ENCODE measurements around the gene CRY2.

DNA sequence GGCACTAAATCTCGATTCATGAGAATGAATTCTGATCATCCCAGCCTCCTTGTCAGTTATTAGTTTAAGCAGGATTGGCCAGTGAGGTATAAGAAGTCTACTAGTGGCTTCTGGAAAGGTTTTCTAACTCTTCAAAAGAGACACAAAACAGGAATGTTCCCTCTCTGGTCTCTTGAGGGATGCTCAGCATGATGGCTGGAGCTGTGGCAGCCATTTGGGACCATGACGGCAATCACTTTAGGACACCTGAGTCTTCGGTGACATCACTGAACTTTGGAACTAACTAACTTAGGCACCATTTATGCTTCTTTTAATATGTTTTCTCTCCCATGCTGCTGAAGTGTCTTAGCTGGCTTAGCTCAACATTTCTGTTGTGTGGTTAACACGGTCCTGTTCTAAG, 20.2 kb upstream of the CRY2 start:
- TF ChIP-seq, protein P1, sequence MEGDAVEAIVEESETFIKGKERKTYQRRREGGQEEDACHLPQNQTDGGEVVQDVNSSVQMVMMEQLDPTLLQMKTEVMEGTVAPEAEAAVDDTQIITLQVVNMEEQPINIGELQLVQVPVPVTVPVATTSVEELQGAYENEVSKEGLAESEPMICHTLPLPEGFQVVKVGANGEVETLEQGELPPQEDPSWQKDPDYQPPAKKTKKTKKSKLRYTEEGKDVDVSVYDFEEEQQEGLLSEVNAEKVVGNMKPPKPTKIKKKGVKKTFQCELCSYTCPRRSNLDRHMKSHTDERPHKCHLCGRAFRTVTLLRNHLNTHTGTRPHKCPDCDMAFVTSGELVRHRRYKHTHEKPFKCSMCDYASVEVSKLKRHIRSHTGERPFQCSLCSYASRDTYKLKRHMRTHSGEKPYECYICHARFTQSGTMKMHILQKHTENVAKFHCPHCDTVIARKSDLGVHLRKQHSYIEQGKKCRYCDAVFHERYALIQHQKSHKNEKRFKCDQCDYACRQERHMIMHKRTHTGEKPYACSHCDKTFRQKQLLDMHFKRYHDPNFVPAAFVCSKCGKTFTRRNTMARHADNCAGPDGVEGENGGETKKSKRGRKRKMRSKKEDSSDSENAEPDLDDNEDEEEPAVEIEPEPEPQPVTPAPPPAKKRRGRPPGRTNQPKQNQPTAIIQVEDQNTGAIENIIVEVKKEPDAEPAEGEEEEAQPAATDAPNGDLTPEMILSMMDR (IDR thresholded peaks at IDR 0.05 in 8 of 11, conservative IDR thresholded peaks at IDR 0.05 in 3 of 11) = no peak
- TF ChIP-seq POLR2AphosphoS5 (IDR thresholded peaks at IDR 0.05) = no peak

Data from spleen (tissue), 7 donors.